HFF-Myc (cell line): ENCODE data around the gene LRFN2.

ENCODE experiments used
- DNase-seq: peaks from one replicate; pipeline ENCODE4 v3.0.0-alpha.2; 2011; ENCODE audit warnings: low read depth; ENCODE audit errors: extremely low read depth
- H3K4me3 ChIP-seq: replicated peaks from 2 replicates; pipeline ENCODE4 v1.5.1; 2011; ENCODE audit warnings: low read depth, mild to moderate bottlenecking, control low read depth, low read length
- CTCF ChIP-seq: IDR thresholded peaks from 2 replicates; pipeline ENCODE4 v1.5.1; 2012; ENCODE audit warnings: mild to moderate bottlenecking, low read depth, low read length, control low read depth; ENCODE audit errors: missing control alignments

Gene LRFN2

GRCh38 chr6:40509086-40509485 lies 78.1 kb downstream of the LRFN2 start:
- H3K4me3 ChIP-seq, result no peak overlapping the region
- no peak for DNase-seq
- TF ChIP-seq CTCF, result no peak

- H3K4me3 ChIP-seq, result no peak overlapping the region
- no peak for TF ChIP-seq CTCF
- DNase-seq, result no peak
Observed at GRCh38 chr6:40506954-40507353, 80.2 kb downstream of the LRFN2 start.

GRCh38 chr6:40505191-40505810 lies 81.9 kb downstream of the LRFN2 start:
- no peak for DNase-seq

GRCh38 chr6:40504274-40504673 lies 82.9 kb downstream of the LRFN2 start:
- no peak overlapping the region for H3K4me3 ChIP-seq
- no peak for DNase-seq
- no peak for TF ChIP-seq CTCF

More at GRCh38 chr6:40505191-40505810, 81.9 kb downstream of the LRFN2 start:
- TF ChIP-seq CTCF, result no peak
- H3K4me3 ChIP-seq, result no peak overlapping the region

- DNase-seq, result no peak
- no peak for TF ChIP-seq CTCF
- no peak overlapping the region for H3K4me3 ChIP-seq
Observed at GRCh38 chr6:40500227-40500626, 86.9 kb downstream of the LRFN2 start.

GRCh38 chr6:40499215-40499614 lies 87.9 kb downstream of the LRFN2 start:
- H3K4me3 ChIP-seq, result no peak overlapping the region
- DNase-seq, result no peak
- no peak for TF ChIP-seq CTCF

- no peak for DNase-seq
- no peak overlapping the region for H3K4me3 ChIP-seq
- no peak for TF ChIP-seq CTCF
Observed at GRCh38 chr6:40498148-40498547, 89.0 kb downstream of the LRFN2 start.
